ENCODE measurements around the gene SEPTIN11. TPM values are rescaled to one million over a fixed set of nuclear protein-coding genes. Genes with fewer than 3 reads are reported as not detected.

The SEPTIN11 gene
- total RNA-seq, 1 donor: 473 TPM

- H3K9me3 ChIP-seq (ENCODE audit: low read depth, low read length): no peaks in the 10 kb centered on the region
- peaks cover 75% of the 10 kb centered on the region for H3K79me2 ChIP-seq (ENCODE audit: insufficient read depth, low read length)
- H3K4me3 ChIP-seq (ENCODE audit: insufficient read depth, low read length): peak overlapping the region; percentile 33
- no peaks in the 10 kb centered on the region for H4K20me1 ChIP-seq (ENCODE audit: insufficient read depth, low read length)
- peaks cover 73% of the 10 kb centered on the region for H3K4me1 ChIP-seq (ENCODE audit: insufficient read depth, low read length)
- H3K36me3 ChIP-seq (ENCODE audit: insufficient read depth, low read length): no peaks in the 10 kb centered on the region
- H3K27ac ChIP-seq (ENCODE audit: low read depth, low read length): peak overlapping the region; percentile 97
- no peak overlapping the region for H2AFZ ChIP-seq (ENCODE audit: low read length)
- DNase-seq (ENCODE audit: insufficient read length, low spot score, missing footprints): no peak
- no peaks in the 10 kb centered on the region for H3K27me3 ChIP-seq (ENCODE audit: insufficient read depth, low read length)
- TF ChIP-seq, protein P1, sequence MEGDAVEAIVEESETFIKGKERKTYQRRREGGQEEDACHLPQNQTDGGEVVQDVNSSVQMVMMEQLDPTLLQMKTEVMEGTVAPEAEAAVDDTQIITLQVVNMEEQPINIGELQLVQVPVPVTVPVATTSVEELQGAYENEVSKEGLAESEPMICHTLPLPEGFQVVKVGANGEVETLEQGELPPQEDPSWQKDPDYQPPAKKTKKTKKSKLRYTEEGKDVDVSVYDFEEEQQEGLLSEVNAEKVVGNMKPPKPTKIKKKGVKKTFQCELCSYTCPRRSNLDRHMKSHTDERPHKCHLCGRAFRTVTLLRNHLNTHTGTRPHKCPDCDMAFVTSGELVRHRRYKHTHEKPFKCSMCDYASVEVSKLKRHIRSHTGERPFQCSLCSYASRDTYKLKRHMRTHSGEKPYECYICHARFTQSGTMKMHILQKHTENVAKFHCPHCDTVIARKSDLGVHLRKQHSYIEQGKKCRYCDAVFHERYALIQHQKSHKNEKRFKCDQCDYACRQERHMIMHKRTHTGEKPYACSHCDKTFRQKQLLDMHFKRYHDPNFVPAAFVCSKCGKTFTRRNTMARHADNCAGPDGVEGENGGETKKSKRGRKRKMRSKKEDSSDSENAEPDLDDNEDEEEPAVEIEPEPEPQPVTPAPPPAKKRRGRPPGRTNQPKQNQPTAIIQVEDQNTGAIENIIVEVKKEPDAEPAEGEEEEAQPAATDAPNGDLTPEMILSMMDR (IDR thresholded peaks at IDR 0.05; ENCODE audit: extremely low read depth, low read depth, low read length): peak; percentile 9
- peak overlapping the region; percentile 76 for H3K4me2 ChIP-seq (ENCODE audit: insufficient read depth, low read length)
Measured at GRCh38 chr4:76990288-76991080, 40.9 kb downstream of the SEPTIN11 start.

DNA sequence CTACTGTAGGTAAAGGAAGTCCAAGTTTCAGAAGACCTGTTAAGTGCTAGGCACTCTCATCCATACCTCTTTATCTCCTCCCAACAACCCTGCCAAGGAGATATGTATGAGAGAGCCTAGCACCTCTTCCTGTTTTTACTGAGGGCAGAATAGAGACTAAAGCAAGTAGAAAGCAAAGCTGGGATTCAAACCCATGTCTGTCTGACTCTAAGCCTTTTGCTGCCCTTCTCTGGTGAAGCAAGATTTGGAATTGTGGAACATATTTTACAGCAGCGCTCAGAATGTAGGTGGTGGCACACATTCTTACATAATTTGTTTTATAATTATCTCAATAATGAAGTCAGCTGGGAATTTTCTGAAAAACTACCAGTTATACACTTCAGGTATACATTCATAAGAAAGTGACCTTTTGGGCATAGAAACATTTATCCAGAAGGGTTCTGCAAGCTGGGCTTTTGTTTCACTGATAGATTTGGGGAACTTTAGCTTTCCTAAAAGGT lies 41.7 kb downstream of the SEPTIN11 start:
- Histone ChIP-seq H2AFZ (ENCODE audit: low read length) (no peak overlapping the region), H3K36me3 (ENCODE audit: insufficient read depth, low read length) (peaks cover 3% of the 10 kb centered on the region), H3K27me3 (ENCODE audit: insufficient read depth, low read length) (no peaks in the 10 kb centered on the region), H3K79me2 (ENCODE audit: insufficient read depth, low read length) (peaks cover 75% of the 10 kb centered on the region), H4K20me1 (ENCODE audit: insufficient read depth, low read length) (no peaks in the 10 kb centered on the region), H3K9me3 (ENCODE audit: low read depth, low read length) (no peaks in the 10 kb centered on the region), H3K27ac (ENCODE audit: low read depth, low read length) (peak overlapping the region; percentile 97), H3K4me3 (ENCODE audit: insufficient read depth, low read length) (peak overlapping the region; percentile 33), H3K4me1 (ENCODE audit: insufficient read depth, low read length) (peaks cover 66% of the 10 kb centered on the region), H3K4me2 (ENCODE audit: insufficient read depth, low read length) (peak overlapping the region; percentile 76)
- TF ChIP-seq, protein P1 (IDR thresholded peaks at IDR 0.05; ENCODE audit: extremely low read depth, low read depth, low read length): no peak
- DNase-seq (ENCODE audit: insufficient read length, low spot score, missing footprints): no peak

GRCh38 chr4:76993787-76994641 lies 44.5 kb downstream of the SEPTIN11 start:
- Histone ChIP-seq H3K79me2 (ENCODE audit: insufficient read depth, low read length) (peaks cover 77% of the 10 kb centered on the region), H3K4me3 (ENCODE audit: insufficient read depth, low read length) (no peak overlapping the region), H3K27ac (ENCODE audit: low read depth, low read length) (peak overlapping the region; percentile 14), H3K9me3 (ENCODE audit: low read depth, low read length) (no peaks in the 10 kb centered on the region), H3K4me1 (ENCODE audit: insufficient read depth, low read length) (peaks cover 50% of the 10 kb centered on the region), H2AFZ (ENCODE audit: low read length) (no peak overlapping the region), H4K20me1 (ENCODE audit: insufficient read depth, low read length) (no peaks in the 10 kb centered on the region), H3K36me3 (ENCODE audit: insufficient read depth, low read length) (peaks cover 31% of the 10 kb centered on the region), H3K4me2 (ENCODE audit: insufficient read depth, low read length) (no peak overlapping the region), H3K27me3 (ENCODE audit: insufficient read depth, low read length) (no peaks in the 10 kb centered on the region)
- no peak for DNase-seq (ENCODE audit: insufficient read length, low spot score, missing footprints)
- TF ChIP-seq, protein P1 (IDR thresholded peaks at IDR 0.05; ENCODE audit: extremely low read depth, low read depth, low read length): no peak

Measured in osteoblast (primary cell).